HEK293T (cell line): ENCODE data around the gene RNLS.

ENCODE experiments used
- BHLHE40 ChIP-seq: fragments of 450-650 bp; IDR thresholded peaks from 2 replicates; pipeline ENCODE4 v1.6.1; 2016; ENCODE audit warnings: mild to moderate bottlenecking, moderate library complexity, borderline replicate concordance
- CTBP1 ChIP-seq: fragments of 450-650 bp; IDR thresholded peaks from 2 replicates; pipeline ENCODE4 v1.6.1; 2016; ENCODE audit warnings: borderline replicate concordance
- ELF4 ChIP-seq: fragments of 450-650 bp; IDR thresholded peaks from 2 replicates; pipeline ENCODE4 v1.6.1; 2017; ENCODE audit warnings: antibody characterized with exemption
- FOXK2 ChIP-seq: fragments of 450-650 bp; IDR thresholded peaks from 2 replicates; pipeline ENCODE4 v1.6.1; 2016; ENCODE audit warnings: mild to moderate bottlenecking
- HDGF ChIP-seq: fragments of 450-650 bp; IDR thresholded peaks from 2 replicates; pipeline ENCODE4 v1.6.1; 2017; ENCODE audit warnings: antibody characterized with exemption, borderline replicate concordance
- NFRKB ChIP-seq: fragments of 450-650 bp; IDR thresholded peaks from 2 replicates; pipeline ENCODE4 v1.6.1; 2016; ENCODE audit warnings: mild to moderate bottlenecking, moderate library complexity
- SP1 ChIP-seq: fragments of 450-650 bp; IDR thresholded peaks from 2 replicates; pipeline ENCODE4 v1.6.1; 2017
- SUZ12 ChIP-seq: fragments of 450-650 bp; IDR thresholded peaks from 2 replicates; pipeline ENCODE4 v1.6.1; 2016; ENCODE audit warnings: mild to moderate bottlenecking

- TF ChIP-seq CTBP1 (no peak), BHLHE40 (no peak), NFRKB (no peak), SP1 (no peak), SUZ12 (no peak), HDGF (no peak), ELF4 (no peak), FOXK2 (no peak)
Measured at GRCh38 chr10:88541116-88541626, 41.9 kb downstream of the RNLS start.
